ENCODE results near the gene USB1.

The USB1 gene

GRCh38 chr16:58034774-58035173 is 33.6 kb downstream of the USB1 start:
- DNase-seq (ENCODE audit: low spot score) = no peak

- DNase-seq (ENCODE audit: low spot score) = no peak
These were observed 34.4 kb downstream of the USB1 start for GRCh38 chr16:58035356-58036170.

DNA sequence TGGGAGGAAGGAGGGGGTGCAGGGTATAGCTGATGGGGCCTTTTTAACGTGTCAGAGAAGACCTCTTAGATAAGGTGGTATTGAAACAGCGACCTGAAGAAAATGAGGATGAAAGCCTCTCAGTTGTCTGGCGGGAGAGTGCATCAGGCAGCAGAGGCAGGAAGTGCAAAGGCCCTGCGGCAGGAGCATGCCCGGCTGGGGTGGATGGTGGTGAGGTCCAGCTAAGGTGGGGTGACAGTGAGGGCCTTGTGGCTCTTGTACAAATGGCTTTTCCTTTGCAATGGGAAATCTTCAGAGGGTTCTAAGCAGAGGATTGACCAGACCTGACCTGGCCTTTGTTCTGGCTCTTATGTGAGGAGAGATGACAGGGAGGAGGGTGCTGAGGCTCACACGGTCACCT is 35.7 kb downstream of the USB1 start:
- no peak for DNase-seq (ENCODE audit: low spot score)

- DNase-seq (ENCODE audit: low spot score) = no peak
These were observed 36.3 kb downstream of the USB1 start for GRCh38 chr16:58037365-58038057.

GRCh38 chr16:58038219-58038641 is 37.0 kb downstream of the USB1 start:
- DNase-seq (ENCODE audit: low spot score) = no peak

DNA sequence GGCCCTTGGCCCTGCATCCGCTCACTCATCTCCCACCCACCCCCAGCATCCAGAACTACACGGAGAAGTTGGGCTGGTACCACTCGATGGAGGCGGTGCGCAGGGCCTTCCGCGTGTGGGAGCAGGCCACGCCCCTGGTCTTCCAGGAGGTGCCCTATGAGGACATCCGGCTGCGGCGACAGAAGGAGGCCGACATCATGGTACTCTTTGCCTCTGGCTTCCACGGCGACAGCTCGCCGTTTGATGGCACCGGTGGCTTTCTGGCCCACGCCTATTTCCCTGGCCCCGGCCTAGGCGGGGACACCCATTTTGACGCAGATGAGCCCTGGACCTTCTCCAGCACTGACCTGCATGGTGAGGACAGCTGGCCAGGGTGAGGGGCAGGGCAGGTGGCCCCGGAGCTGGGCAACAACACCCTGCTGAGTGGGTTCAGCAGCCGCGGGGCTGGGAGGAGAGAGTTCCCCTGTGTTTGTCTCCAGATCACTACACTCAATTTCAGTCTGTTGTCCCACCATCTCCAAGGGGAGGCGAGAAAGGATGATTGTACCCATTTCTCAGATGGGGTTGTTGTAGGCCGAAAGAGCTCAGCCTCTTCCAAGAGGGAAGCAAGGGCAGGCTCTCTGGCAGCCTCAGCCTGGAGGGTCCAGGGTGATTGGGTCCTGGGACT is 38.8 kb downstream of the USB1 start:
- DNase-seq (ENCODE audit: low spot score) = no peak

- DNase-seq (ENCODE audit: low spot score) = no peak
These were observed 39.3 kb downstream of the USB1 start for GRCh38 chr16:58040496-58040846.

DNA sequence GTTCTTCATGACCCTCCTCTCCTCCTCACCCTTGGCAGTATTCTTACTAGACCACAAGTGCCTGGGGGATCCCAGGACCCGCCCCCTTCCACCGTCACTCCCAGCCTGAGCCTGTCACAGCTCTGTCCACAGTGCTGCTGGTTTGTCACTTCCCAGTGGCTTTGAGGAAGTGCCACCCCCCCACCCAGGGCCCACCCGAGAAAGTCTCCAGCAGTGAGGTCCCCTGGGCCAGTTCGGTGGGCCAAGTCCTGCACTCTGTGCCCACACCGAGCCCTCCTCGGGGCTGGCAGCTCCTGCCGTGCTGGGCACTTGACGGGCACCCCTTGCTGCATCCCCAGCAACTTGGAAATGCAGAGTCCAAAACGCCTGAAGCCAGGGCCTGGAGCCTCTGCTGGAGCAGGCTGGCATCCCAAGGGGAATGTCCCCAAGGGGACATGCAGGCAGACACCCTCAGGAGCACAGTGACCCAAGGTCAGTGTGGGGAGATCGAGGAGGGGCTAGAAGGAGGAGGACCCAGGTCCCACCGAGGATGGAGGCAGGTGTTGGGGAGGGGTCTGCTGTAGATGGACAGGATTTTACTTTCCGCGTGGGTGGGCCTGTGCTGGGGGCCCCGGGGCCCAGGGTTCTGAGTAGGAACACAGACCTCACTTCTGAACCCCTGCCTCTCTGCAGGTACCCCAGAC is 39.9 kb downstream of the USB1 start:
- DNase-seq (ENCODE audit: low spot score) = no peak

DNA sequence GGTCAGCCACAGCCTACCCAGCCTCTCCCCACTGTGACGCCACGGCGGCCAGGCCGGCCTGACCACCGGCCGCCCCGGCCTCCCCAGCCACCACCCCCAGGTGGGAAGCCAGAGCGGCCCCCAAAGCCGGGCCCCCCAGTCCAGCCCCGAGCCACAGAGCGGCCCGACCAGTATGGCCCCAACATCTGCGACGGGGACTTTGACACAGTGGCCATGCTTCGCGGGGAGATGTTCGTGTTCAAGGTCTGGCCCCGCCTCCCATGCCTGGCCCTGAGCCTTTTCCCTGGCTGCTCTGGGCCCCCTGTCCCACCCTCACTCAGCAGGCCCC is 40.4 kb downstream of the USB1 start:
- no peak for DNase-seq (ENCODE audit: low spot score)

DNA sequence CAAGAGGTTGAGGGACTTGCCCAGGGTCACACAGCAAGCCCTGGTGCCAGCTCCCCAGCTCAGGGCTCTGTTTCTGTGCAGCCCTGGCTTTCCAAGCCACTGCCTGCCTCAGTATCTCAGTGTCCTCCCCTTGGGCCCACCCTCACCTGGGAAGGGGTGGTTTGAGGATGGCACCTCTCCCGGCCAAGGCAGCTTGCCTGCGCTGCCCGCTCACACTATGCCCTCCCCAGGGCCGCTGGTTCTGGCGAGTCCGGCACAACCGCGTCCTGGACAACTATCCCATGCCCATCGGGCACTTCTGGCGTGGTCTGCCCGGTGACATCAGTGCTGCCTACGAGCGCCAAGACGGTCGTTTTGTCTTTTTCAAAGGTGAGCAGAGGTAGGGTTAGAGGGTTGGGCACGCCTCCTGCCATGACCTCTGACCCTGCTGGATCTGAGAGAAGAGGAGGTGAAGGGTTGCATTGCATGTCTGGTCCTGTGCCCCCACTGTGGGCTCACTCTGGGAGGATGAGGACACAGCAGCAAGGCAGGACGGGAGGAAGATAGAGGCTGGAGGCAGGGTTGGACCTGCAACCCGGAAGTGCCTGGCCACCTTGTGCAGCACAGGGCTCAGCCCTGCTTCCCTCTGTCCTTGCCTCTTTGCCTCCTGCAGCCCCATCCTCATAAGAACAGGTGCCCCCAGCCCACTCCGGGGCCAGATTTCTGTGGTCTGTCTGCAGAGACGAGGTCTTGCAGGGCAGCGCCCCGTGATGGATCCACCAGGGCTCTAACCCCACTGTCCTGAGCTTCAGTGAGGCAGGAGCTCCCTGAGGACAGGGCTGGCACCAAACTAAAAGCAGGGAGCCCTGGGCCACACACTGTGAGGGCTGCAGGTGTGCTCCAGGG is 41.0 kb downstream of the USB1 start:
- no peak for DNase-seq (ENCODE audit: low spot score)

- no peak for DNase-seq (ENCODE audit: low spot score)
These were observed 41.8 kb downstream of the USB1 start for GRCh38 chr16:58042886-58043515.

- no peak for DNase-seq (ENCODE audit: low spot score)
These were observed 42.5 kb downstream of the USB1 start for GRCh38 chr16:58043571-58044155.

DNA sequence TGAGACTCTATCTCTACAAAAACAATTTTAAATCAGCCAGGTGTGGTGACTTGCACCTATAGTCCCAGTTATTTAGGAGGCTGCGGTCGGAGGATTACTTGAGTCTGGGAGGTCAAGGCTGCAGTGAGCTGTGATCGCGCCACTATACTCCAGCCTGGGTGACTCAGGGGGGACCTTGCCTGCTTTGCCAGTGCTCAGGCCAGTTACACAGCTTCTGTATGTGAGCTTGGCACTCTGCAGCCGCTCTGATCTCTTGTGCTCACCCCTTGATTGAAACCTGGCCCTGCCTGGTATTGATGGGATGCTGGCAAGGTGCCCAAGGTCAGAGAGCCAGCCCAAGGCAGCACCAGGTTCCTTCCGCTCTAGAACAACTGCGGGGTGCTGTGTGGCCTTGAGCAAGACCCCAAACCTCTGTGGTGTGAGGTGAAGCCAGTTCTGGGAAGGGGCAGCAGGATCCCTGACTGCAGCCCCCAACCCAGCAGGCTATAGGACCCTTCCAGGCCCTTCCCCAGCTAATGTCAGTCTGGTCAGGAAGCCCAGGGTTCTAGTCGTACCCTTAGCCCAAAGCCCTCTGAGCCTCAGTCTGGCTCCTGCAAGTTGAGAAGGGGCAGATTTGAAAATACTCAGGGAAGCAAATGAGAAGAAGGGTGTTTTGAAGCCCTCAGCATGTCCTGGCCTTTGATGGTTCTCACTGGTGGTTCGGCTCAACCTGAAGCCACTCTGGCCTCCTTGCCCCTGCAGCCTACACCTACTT is 43.2 kb downstream of the USB1 start:
- DNase-seq (ENCODE audit: low spot score) = no peak

GRCh38 chr16:58045096-58045495 is 43.9 kb downstream of the USB1 start:
- DNase-seq (ENCODE audit: low spot score) = no peak

DNA sequence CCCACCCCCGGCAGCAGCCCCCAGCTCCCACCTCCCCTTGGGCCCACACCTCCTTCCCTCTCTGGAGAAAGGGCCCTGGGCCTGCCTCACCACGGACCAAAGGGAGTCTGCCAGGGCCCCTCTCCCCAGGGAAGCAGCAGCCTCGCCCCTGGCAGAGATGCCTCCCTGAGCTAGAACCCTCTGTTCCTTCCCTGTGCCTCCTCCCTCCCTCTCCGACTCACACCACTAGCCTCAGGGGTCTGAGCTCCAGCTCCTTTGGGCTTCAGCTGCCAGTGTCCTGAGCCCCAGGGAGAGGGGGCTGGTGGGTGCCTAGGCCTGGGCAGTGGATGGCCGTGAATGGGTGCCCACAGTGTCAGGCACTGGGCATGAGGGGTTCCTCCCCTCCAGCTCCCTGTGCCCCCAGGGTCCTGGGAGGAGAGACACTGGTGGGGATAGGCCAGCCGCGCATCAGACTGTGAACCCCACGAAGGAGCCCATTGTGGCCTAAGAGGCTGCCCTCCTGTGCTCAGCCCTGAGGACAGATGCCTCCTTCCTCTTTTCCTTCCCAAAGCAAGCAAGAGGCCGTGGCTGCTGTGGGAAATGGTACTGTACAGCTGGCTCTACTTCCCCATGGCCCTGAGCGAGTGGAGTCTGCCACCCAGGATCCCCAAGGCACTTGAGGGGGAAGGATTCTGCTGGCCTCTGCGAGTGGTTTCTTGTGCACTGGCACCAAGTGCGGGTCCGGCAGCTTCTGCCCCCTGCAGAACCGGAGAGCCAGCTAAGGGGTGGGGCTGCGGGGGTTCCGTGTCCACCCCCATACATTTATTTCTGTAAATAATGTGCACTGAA is 45.1 kb downstream of the USB1 start:
- DNase-seq (ENCODE audit: low spot score) = no peak

DNA sequence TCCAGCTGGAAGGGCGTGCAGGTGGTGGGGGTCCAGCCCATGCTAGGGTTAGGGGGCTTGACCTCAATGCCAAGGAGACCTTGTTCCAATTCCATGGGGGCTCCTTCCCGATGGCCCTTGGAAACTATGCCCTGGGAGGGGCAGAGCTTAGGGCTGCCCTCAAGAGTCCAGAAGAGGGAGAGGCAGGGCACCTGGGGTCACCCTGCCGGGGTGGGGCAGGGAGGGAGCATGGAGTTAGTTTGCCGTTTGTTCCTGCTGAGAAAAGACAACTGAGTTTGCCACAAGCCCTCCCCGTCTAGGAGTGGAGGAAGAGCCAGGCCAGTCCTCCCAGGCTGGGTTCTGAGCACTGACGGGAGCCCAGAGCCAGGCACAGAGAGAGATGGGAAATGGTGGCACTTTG is 45.7 kb downstream of the USB1 start:
- no peak for DNase-seq (ENCODE audit: low spot score)

- no peak for DNase-seq (ENCODE audit: low spot score)
These were observed 46.5 kb downstream of the USB1 start for GRCh38 chr16:58047557-58048348.

DNA sequence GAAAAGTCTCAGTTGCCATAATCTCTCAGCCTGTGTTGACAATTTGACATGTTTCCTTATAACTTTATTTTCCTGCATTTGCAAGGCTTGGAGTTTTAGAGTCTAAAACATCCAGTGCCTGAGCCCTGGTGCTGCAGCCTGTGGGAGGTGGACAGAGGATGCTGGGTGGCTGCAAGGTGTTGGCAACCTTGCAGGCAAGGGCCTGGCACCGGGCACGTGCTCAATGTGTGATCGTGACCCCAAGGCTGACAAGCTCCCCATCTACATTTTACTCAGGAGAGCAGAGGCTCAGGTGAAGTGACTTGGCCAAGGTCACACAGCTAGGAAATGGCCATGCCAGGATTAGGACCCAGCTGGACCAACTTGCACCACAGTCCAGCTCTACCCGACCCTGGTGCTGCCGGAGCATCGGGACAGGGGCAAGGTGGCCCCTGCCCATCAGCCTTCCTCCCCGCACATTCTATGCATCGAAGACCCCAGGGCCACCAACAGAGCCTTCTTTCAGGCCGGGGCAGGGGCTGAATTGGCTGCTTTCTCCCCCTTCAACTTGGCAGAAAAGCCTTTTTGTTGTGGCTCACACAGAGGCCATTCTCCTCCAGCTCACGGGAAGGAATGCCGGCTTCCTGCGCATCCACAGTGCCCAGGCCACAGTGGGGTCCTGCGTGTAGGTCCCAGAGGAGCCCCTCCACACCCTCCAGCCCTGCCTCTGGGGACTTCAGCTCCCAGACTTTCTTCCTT is 47.5 kb downstream of the USB1 start:
- no peak for DNase-seq (ENCODE audit: low spot score)

All from GM03348 (cell line).